CD4-positive, alpha-beta memory T cell (primary cell): ENCODE results near the gene ENAH. TPM values are rescaled to one million over a fixed set of nuclear protein-coding genes. Genes with fewer than 3 reads are reported as not detected.

Experiments used
- CTCF ChIA-PET: fragments of 350-600 bp; sonication (Branson Sonifier 250); formaldehyde crosslinking; loops from one replicate; lab custom pipeline; 2021; ENCODE audit warnings: inconsistent platforms; ENCODE audit not compliant: partially characterized antibody; lab: Charles Lee
- POLR2A ChIA-PET: fragments of 350-600 bp; sonication (Branson Sonifier 250); formaldehyde crosslinking; loops from one replicate; lab custom pipeline; 2021; ENCODE audit not compliant: partially characterized antibody; lab: Charles Lee
- DNase-seq, 5 donors: peaks; one replicate each; pipeline versions ENCODE4 v3.0.0 to v3.0.0-alpha.2; 2020 to 2022; ENCODE audit warnings: mixed read lengths in 1 of 5
- H3K27ac ChIP-seq: one replicate; pipeline ENCODE4 v1.7.0; 2013; ENCODE audit warnings: low read depth, low read length
- H3K27me3 ChIP-seq: 2 replicates; pipeline ENCODE4 v1.7.0; 2013; ENCODE audit warnings: mild to moderate bottlenecking, low read length, moderate library complexity; ENCODE audit not compliant: insufficient read depth
- H3K36me3 ChIP-seq: 2 replicates; pipeline ENCODE4 v1.7.0; 2013; ENCODE audit warnings: mild to moderate bottlenecking, low read length, moderate library complexity; ENCODE audit not compliant: insufficient read depth
- H3K4me1 ChIP-seq: 2 replicates; pipeline ENCODE4 v1.7.0; 2013; ENCODE audit warnings: mild to moderate bottlenecking, low read length, moderate library complexity; ENCODE audit not compliant: insufficient read depth
- H3K4me3 ChIP-seq, 2 donors: one replicate each; pipeline ENCODE4 v1.7.0; 2013; ENCODE audit warnings: low read length in 2 of 2, mild to moderate bottlenecking in 1 of 2
- H3K9me3 ChIP-seq, 2 donors: one replicate each; pipeline ENCODE4 v1.7.0; 2013; ENCODE audit warnings: low read length in 2 of 2, control low read depth in 1 of 2; ENCODE audit not compliant: control insufficient read depth in 1 of 2
- H3K27ac Mint-ChIP-seq, 7 donors: one replicate each; pipeline ENCODE4 v1.8.0; 2020 to 2021; ENCODE audit warnings: mixed read lengths in 7 of 7, mild to moderate bottlenecking in 6 of 7, inconsistent platforms in 3 of 7, moderate library complexity in 3 of 7
- H3K27me3 Mint-ChIP-seq, 2 donors: one replicate each; pipeline ENCODE4 v1.8.0; 2020 to 2021; ENCODE audit warnings: mixed read lengths in 2 of 2
- H3K36me3 Mint-ChIP-seq, 2 donors: one replicate each; pipeline ENCODE4 v1.8.0; 2020 to 2021; ENCODE audit warnings: mixed read lengths in 2 of 2, inconsistent platforms in 1 of 2, mild to moderate bottlenecking in 1 of 2
- H3K4me1 Mint-ChIP-seq, 4 donors: one replicate each; pipeline ENCODE4 v1.8.0; 2020 to 2021; ENCODE audit warnings: mixed read lengths in 4 of 4, mild to moderate bottlenecking in 1 of 4
- H3K4me3 Mint-ChIP-seq, 8 donors: one replicate each; pipeline ENCODE4 v1.8.0; 2020 to 2021; ENCODE audit warnings: mixed read lengths in 8 of 8, mild to moderate bottlenecking in 7 of 8, moderate library complexity in 6 of 8, inconsistent platforms in 3 of 8
- H3K9me3 Mint-ChIP-seq, 8 donors: one replicate each; pipeline ENCODE4 v1.8.0; 2020 to 2021; ENCODE audit warnings: mixed read lengths in 8 of 8, mild to moderate bottlenecking in 5 of 8, inconsistent platforms in 3 of 8, moderate library complexity in 1 of 8
- intact Hi-C: fragments of 100-400 bp; cut with micrococcal nuclease; formaldehyde crosslinking; loops from one replicate; pipeline ENCODE4 v1.15.1; 2023
- polyA plus RNA-seq, 2 donors: library from polyadenylated mRNA; unstranded; fragments of 300-500 nt; fragmentation: Illumina TruSeq; gene quantifications; one replicate each; pipeline ENCODE4 v1.2.3, GENCODE V29; 2021
- total RNA-seq, 2 experiments: library from RNA; stranded (reverse); gene quantifications; one replicate each; pipeline ENCODE4 v1.2.3, GENCODE V29; 2021

Gene ENAH
- total and polyA plus RNA-seq, 4 experiments from 2014 or later, result 0.26 TPM; not detected in 3

DNA sequence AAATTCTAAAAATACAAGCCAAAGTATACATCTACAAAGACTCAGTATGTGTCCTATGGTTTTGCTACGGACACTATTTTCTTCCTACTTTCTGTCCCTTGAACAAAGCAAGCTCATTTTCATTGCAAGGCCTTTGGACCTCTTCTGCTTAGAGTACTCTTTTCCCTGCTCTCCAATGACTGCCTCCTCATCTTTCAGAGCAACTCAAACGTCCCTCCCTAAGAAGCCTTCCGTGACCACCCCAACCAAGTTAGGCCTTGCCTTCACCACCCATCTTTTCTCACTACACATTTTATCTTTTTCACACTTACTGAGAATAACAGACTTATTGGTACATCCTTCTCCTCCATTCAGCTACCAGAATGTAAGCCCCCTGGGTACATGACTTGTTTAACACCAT is 39.9 kb downstream of the ENAH start:
- H3K9me3 Mint-ChIP-seq, result no peaks in the 10 kb centered on the region
- peak overlapping the region in 1 of 7 donors; percentile 18 for H3K27ac Mint-ChIP-seq
- Histone ChIP-seq H3K27me3 (no peaks in the 10 kb centered on the region), H3K4me3 (no peak overlapping the region), H3K27ac (no peak overlapping the region), H3K9me3 (no peaks in the 10 kb centered on the region), H3K36me3 (no peaks in the 10 kb centered on the region), H3K4me1 (no peaks in the 10 kb centered on the region)
- ChIA-PET CTCF (no interaction called here), POLR2A (no interaction called here)
- intact Hi-C loops, result no loop called here
- no peaks in the 10 kb centered on the region for H3K4me1 Mint-ChIP-seq
- no peak for DNase-seq
- H3K27me3 Mint-ChIP-seq, result no peaks in the 10 kb centered on the region
- no peak overlapping the region for H3K4me3 Mint-ChIP-seq
- no peaks in the 10 kb centered on the region for H3K36me3 Mint-ChIP-seq

DNA sequence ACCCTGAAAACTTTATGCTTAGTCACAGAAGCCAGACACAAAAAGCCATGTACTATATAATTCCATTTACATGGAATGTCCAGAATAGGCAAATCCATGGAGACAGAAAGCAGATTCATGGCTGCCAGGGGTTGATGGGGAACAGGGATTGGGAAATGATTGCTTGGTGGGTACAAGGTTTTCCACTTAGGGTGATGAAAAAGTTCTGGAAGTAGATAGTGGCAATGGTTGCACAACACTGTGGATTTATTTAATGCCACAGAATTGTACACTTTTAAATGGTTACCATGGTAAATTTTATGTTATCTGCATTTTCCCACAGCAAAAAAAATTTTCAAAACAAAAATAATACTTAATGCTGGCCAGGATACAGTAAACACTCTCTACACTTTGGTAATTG is 40.6 kb downstream of the ENAH start:
- Histone ChIP-seq H3K4me3 (no peak overlapping the region), H3K4me1 (no peaks in the 10 kb centered on the region), H3K36me3 (no peaks in the 10 kb centered on the region), H3K27ac (no peak overlapping the region), H3K9me3 (no peaks in the 10 kb centered on the region), H3K27me3 (no peaks in the 10 kb centered on the region)
- no peak for DNase-seq
- no peaks in the 10 kb centered on the region for H3K27me3 Mint-ChIP-seq
- H3K4me3 Mint-ChIP-seq, result no peak overlapping the region
- no peaks in the 10 kb centered on the region for H3K4me1 Mint-ChIP-seq
- H3K27ac Mint-ChIP-seq, result peak overlapping the region in 1 of 7 donors; percentile 6
- H3K9me3 Mint-ChIP-seq, result no peaks in the 10 kb centered on the region
- no peaks in the 10 kb centered on the region for H3K36me3 Mint-ChIP-seq
- ChIA-PET POLR2A (no interaction called here), CTCF (no interaction called here)
- intact Hi-C loops, result no loop called here

DNA sequence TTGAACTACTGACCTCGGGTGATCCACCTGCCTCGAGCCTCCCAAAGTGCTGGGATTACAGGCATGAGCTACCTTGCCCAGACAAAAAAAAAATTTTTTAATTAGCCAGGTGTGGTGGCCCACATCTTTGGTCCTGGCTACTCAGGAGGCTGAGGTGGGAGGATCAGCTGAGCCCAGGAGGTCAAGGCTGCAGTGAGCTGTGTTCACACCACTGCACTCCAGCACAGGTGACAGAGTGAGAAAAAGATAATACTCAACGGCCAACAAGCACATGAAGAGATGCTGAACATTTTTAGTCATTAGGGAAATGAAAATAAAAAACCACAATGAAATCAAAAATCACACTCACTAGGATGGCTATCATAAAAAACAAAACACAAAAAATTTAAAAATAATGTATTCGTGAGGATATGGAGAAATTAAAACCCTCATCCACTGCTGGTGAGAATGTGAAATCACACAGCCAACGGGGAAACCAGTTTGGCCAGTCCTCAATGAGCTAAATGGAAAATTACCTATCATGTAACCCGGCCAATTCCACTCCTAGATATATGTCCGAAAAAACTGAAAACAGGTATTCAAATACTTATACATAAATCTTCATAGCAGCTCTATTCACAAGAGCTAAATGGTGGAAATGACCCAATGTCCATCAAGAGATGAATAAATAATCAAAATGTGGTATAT is 41.2 kb downstream of the ENAH start:
- no peak overlapping the region for H3K4me3 ChIP-seq
- no peak for DNase-seq
- ChIA-PET CTCF (no interaction called here), POLR2A (no interaction called here)
- no peaks in the 10 kb centered on the region for H3K9me3 Mint-ChIP-seq
- no peaks in the 10 kb centered on the region for H3K4me1 ChIP-seq
- no peaks in the 10 kb centered on the region for H3K36me3 ChIP-seq
- no peak overlapping the region for H3K27ac ChIP-seq
- no peaks in the 10 kb centered on the region for H3K4me1 Mint-ChIP-seq
- no peak overlapping the region for H3K4me3 Mint-ChIP-seq
- no peaks in the 10 kb centered on the region for H3K9me3 ChIP-seq
- no peaks in the 10 kb centered on the region for H3K27me3 ChIP-seq
- H3K27ac Mint-ChIP-seq, result no peak overlapping the region
- no peaks in the 10 kb centered on the region for H3K27me3 Mint-ChIP-seq
- no peaks in the 10 kb centered on the region for H3K36me3 Mint-ChIP-seq
- intact Hi-C loops, result no loop called here

DNA sequence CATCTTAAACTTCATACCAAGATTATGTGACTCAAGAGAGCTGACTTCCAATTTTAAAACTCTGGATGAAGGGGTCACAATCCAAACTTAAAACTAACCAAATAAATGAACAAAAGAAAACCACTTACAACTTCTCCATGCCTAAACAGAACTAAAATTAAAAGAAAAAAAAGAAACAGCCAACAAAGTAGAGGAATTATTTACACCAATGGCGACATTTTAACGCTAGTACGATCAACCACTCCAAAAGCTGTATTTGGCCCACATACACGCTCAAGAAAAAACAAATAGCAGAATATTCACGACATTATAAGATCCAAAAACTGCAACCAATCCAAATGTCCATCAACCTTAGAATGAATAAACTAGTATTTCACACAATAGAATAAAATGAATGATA is 42.4 kb downstream of the ENAH start:
- Mint-ChIP-seq H3K27me3 (no peaks in the 10 kb centered on the region), H3K9me3 (no peaks in the 10 kb centered on the region), H3K4me3 (no peak overlapping the region), H3K27ac (no peak overlapping the region), H3K36me3 (no peaks in the 10 kb centered on the region), H3K4me1 (no peaks in the 10 kb centered on the region)
- Histone ChIP-seq H3K4me3 (no peak overlapping the region), H3K36me3 (no peaks in the 10 kb centered on the region), H3K9me3 (no peaks in the 10 kb centered on the region), H3K27ac (no peak overlapping the region), H3K27me3 (no peaks in the 10 kb centered on the region), H3K4me1 (no peaks in the 10 kb centered on the region)
- no peak for DNase-seq
- ChIA-PET POLR2A (no interaction called here), CTCF (no interaction called here)
- intact Hi-C loops, result no loop called here

DNA sequence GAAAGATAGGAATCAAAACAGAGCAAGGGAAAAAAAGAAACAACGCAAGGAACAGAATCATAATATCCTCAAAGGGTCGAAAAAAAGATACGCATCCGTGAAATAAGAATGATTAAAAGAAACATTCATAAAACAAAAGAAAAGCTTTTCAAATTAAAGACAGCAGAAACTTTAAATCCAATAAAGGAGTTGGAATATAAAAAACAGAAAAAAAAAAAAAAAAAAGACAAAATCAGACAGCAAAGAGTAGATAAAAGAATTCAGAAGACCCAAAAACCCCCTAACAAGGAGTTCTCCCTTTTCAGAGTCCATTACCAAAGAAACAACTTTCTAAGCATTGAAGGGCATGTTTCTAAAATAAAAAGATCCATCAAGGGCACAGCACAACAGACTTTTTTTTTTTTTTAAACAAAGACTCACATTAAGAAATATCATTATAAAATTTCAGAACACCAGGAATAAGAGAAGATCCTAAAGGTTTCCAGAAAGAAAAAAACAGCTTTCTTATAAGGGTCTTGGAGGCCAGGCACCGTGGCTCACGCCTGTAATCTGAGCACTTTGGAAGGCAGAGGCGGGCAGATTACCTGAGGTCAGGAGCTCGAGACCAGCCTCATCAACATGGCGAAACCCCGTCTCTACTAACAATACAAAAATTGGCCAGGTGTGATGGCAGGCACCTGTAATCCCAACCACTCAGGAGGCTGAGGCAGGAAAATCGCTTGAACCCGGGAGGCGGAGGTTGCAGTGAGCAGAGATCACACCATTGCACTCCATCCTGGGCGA is 44.7 kb downstream of the ENAH start:
- ChIA-PET POLR2A (no interaction called here), CTCF (no interaction called here)
- Mint-ChIP-seq H3K36me3 (no peaks in the 10 kb centered on the region), H3K27ac (no peak overlapping the region), H3K4me1 (no peaks in the 10 kb centered on the region), H3K9me3 (no peaks in the 10 kb centered on the region), H3K27me3 (no peaks in the 10 kb centered on the region), H3K4me3 (no peak overlapping the region)
- no peak for DNase-seq
- H3K27ac ChIP-seq, result no peak overlapping the region
- intact Hi-C loops, result no loop called here
- no peaks in the 10 kb centered on the region for H3K36me3 ChIP-seq
- no peak overlapping the region for H3K4me3 ChIP-seq
- H3K9me3 ChIP-seq, result no peaks in the 10 kb centered on the region
- no peaks in the 10 kb centered on the region for H3K4me1 ChIP-seq
- no peaks in the 10 kb centered on the region for H3K27me3 ChIP-seq

DNA sequence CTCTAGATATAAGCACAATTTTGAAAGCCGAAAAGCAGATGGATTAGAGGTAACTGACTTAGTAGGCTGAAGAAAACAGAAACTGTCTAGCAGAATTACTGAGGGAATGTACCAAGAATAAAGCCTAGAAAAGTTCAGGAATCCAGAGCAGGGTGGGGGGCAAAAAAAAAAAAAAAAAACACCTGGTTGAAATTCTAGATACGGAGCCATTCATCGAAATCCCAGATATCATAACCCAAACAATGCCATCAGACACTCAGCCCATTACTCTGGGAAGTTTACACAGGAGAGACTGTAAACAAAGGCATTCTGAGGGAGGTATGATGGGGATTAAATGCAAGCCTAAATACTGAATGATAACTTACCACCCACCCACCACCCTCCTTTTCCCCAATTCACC is 45.6 kb downstream of the ENAH start:
- H3K4me3 ChIP-seq, result no peak overlapping the region
- no peaks in the 10 kb centered on the region for H3K36me3 ChIP-seq
- ChIA-PET CTCF (no interaction called here), POLR2A (no interaction called here)
- Mint-ChIP-seq H3K27me3 (no peaks in the 10 kb centered on the region), H3K4me1 (no peaks in the 10 kb centered on the region), H3K36me3 (no peaks in the 10 kb centered on the region), H3K4me3 (no peak overlapping the region), H3K27ac (no peak overlapping the region), H3K9me3 (no peaks in the 10 kb centered on the region)
- no peaks in the 10 kb centered on the region for H3K4me1 ChIP-seq
- no peaks in the 10 kb centered on the region for H3K27me3 ChIP-seq
- H3K9me3 ChIP-seq, result no peaks in the 10 kb centered on the region
- no peak overlapping the region for H3K27ac ChIP-seq
- no peak for DNase-seq
- intact Hi-C loops, result no loop called here

DNA sequence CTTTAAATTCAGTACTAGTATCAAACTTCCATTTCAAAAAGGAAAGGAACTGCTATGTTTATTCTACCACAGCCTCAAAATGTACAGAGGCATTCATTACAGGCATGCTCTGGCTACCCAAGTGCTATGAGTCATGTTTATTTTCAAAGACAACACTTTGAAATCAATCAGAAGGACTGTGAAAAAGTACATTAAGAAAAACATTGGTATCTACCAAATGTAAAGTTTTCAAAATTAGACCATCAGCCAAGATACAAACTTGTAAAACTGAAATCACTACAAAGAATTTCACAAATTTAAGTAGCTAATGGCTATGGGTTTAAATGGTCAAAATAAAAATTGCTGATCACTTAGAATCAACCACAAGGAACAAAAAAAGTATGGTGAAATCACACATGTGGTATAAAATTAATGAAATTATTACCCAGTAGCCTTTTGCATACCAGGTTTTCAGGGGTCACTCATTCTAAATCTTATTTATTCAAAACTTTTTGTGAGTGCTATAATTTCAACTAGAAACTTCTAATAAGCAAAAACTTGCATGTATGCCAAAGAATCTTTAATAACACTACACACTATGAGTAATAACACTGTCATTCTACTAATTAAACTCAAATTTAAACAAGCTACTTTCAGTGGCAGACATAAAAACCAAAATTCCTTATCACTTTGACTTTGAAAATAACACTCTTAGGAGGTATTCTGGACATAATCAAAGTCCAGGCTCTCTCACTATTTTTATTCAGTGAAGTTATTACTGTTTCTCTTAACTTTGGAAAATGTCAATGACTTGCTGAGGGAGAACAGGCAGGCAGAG is 49.2 kb downstream of the ENAH start:
- H3K36me3 ChIP-seq, result no peaks in the 10 kb centered on the region
- no peak for DNase-seq
- Mint-ChIP-seq H3K36me3 (no peaks in the 10 kb centered on the region), H3K4me3 (no peak overlapping the region), H3K4me1 (no peaks in the 10 kb centered on the region), H3K9me3 (peaks cover 0 to 8% (median 2%) of the 10 kb centered on the region in 8 donors), H3K27me3 (peaks cover 2% of the 10 kb centered on the region in 2 donors), H3K27ac (peak overlapping the region in 1 of 7 donors; percentile 72)
- H3K4me1 ChIP-seq, result no peaks in the 10 kb centered on the region
- CTCF ChIA-PET, result no interaction called here
- H3K9me3 ChIP-seq, result no peaks in the 10 kb centered on the region
- POLR2A ChIA-PET, result no interaction called here
- no peak overlapping the region for H3K4me3 ChIP-seq
- no peaks in the 10 kb centered on the region for H3K27me3 ChIP-seq
- intact Hi-C loops, result no loop called here
- no peak overlapping the region for H3K27ac ChIP-seq
